ENCODE results near the gene FARSB.

Gene FARSB

GRCh38 chr2:222690564-222691200, 34.8 kb upstream of the FARSB start:
- Histone ChIP-seq H3K36me3 (ENCODE audit: control insufficient read depth in 1 of 2, insufficient read depth in 2 of 2, low read depth in 1 of 2, low read length in 2 of 2) (no peaks in the 10 kb centered on the region), H3K4me1 (ENCODE audit: control insufficient read depth, insufficient read depth, low read depth, low read length) (no peaks in the 10 kb centered on the region), H3K27me3 (ENCODE audit: control insufficient read depth in 1 of 2, insufficient read depth in 1 of 2, low read length in 2 of 2) (no peaks in the 10 kb centered on the region), H3K9ac (ENCODE audit: low read length) (no peak overlapping the region), H3K23ac (ENCODE audit: low read length in 2 of 2) (no peak overlapping the region), H3K4me3 (ENCODE audit: insufficient read depth in 1 of 2, low read depth in 1 of 2, low read length in 2 of 2) (no peak overlapping the region), H4K91ac (ENCODE audit: low read length) (no peak overlapping the region), H3K27ac (ENCODE audit: low read length, poor library complexity, severe bottlenecking) (no peak overlapping the region), H2AFZ (ENCODE audit: low read depth, low read length) (no peak overlapping the region), H3K4me2 (ENCODE audit: low read length, poor library complexity, severe bottlenecking) (no peak overlapping the region), H3K9me3 (ENCODE audit: control insufficient read depth, low read length) (no peaks in the 10 kb centered on the region), H2BK120ac (ENCODE audit: low read depth, low read length) (no peak overlapping the region), H3K4ac (ENCODE audit: low read depth in 1 of 2, low read length in 2 of 2) (no peak overlapping the region), H2AK5ac (ENCODE audit: low read length, severe bottlenecking) (no peak overlapping the region), H4K8ac (ENCODE audit: low read length) (no peak overlapping the region), H3K14ac (ENCODE audit: low read length in 2 of 2) (no peak overlapping the region), H3K18ac (ENCODE audit: low read depth in 1 of 2, low read length in 2 of 2) (no peak overlapping the region), H2BK5ac (ENCODE audit: low read depth, low read length, poor library complexity, severe bottlenecking) (no peak overlapping the region), H2BK15ac (ENCODE audit: low read depth, poor library complexity, severe bottlenecking) (no peak overlapping the region), H3K79me1 (replicated peaks; ENCODE audit: low read length, poor library complexity, severe bottlenecking) (no peaks in the 10 kb centered on the region), H2BK12ac (ENCODE audit: low read length in 2 of 2) (no peak overlapping the region)
- DNase-seq, result peak; percentile 78
- 35% methylated on average over 4 of the region's 10 CpGs for WGBS

GRCh38 chr2:222689322-222689721, 33.4 kb upstream of the FARSB start:
- H3K27ac ChIP-seq (ENCODE audit: low read length, poor library complexity, severe bottlenecking), result no peak overlapping the region
- H2AFZ ChIP-seq (ENCODE audit: low read depth, low read length), result no peak overlapping the region
- peak overlapping the region; percentile 16 for H3K9ac ChIP-seq (ENCODE audit: low read length)
- no peak overlapping the region for H2BK5ac ChIP-seq (ENCODE audit: low read depth, low read length, poor library complexity, severe bottlenecking)
- no peak overlapping the region for H3K4me2 ChIP-seq (ENCODE audit: low read length, poor library complexity, severe bottlenecking)
- no peak overlapping the region for H3K14ac ChIP-seq (ENCODE audit: low read length in 2 of 2)
- H4K91ac ChIP-seq (ENCODE audit: low read length), result no peak overlapping the region
- no peak overlapping the region for H3K18ac ChIP-seq (ENCODE audit: low read depth in 1 of 2, low read length in 2 of 2)
- no peaks in the 10 kb centered on the region for H3K4me1 ChIP-seq (ENCODE audit: control insufficient read depth, insufficient read depth, low read depth, low read length)
- no peak overlapping the region for H2AK5ac ChIP-seq (ENCODE audit: low read length, severe bottlenecking)
- H3K9me3 ChIP-seq (ENCODE audit: control insufficient read depth, low read length), result no peaks in the 10 kb centered on the region
- H3K27me3 ChIP-seq (ENCODE audit: control insufficient read depth in 1 of 2, insufficient read depth in 1 of 2, low read length in 2 of 2), result no peaks in the 10 kb centered on the region
- H2BK12ac ChIP-seq (ENCODE audit: low read length in 2 of 2), result no peak overlapping the region
- no peak overlapping the region for H3K4me3 ChIP-seq (ENCODE audit: insufficient read depth in 1 of 2, low read depth in 1 of 2, low read length in 2 of 2)
- H4K8ac ChIP-seq (ENCODE audit: low read length), result no peak overlapping the region
- no peaks in the 10 kb centered on the region for H3K79me1 ChIP-seq (replicated peaks; ENCODE audit: low read length, poor library complexity, severe bottlenecking)
- no peaks in the 10 kb centered on the region for H3K36me3 ChIP-seq (ENCODE audit: control insufficient read depth in 1 of 2, insufficient read depth in 2 of 2, low read depth in 1 of 2, low read length in 2 of 2)
- WGBS, result 100% methylated on average over 1 of the region's 2 CpGs
- no peak overlapping the region for H3K4ac ChIP-seq (ENCODE audit: low read depth in 1 of 2, low read length in 2 of 2)
- no peak overlapping the region for H2BK120ac ChIP-seq (ENCODE audit: low read depth, low read length)
- DNase-seq, result no peak
- H2BK15ac ChIP-seq (ENCODE audit: low read depth, poor library complexity, severe bottlenecking), result no peak overlapping the region
- H3K23ac ChIP-seq (ENCODE audit: low read length in 2 of 2), result no peak overlapping the region

- no peak for DNase-seq
- H3K4me2 ChIP-seq (ENCODE audit: low read length, poor library complexity, severe bottlenecking), result no peak overlapping the region
- no peak overlapping the region for H2AK5ac ChIP-seq (ENCODE audit: low read length, severe bottlenecking)
- no peaks in the 10 kb centered on the region for H3K4me1 ChIP-seq (ENCODE audit: control insufficient read depth, insufficient read depth, low read depth, low read length)
- no peak overlapping the region for H4K8ac ChIP-seq (ENCODE audit: low read length)
- no peak overlapping the region for H4K91ac ChIP-seq (ENCODE audit: low read length)
- H2BK15ac ChIP-seq (ENCODE audit: low read depth, poor library complexity, severe bottlenecking), result no peak overlapping the region
- no peak overlapping the region for H3K14ac ChIP-seq (ENCODE audit: low read length in 2 of 2)
- peak overlapping the region; percentile 38 for H3K9ac ChIP-seq (ENCODE audit: low read length)
- no peaks in the 10 kb centered on the region for H3K27me3 ChIP-seq (ENCODE audit: control insufficient read depth in 1 of 2, insufficient read depth in 1 of 2, low read length in 2 of 2)
- H2BK120ac ChIP-seq (ENCODE audit: low read depth, low read length), result no peak overlapping the region
- 59% methylated on average over 2 of the region's 2 CpGs for WGBS
- H3K79me1 ChIP-seq (replicated peaks; ENCODE audit: low read length, poor library complexity, severe bottlenecking), result no peaks in the 10 kb centered on the region
- no peak overlapping the region for H3K4ac ChIP-seq (ENCODE audit: low read depth in 1 of 2, low read length in 2 of 2)
- no peak overlapping the region for H3K23ac ChIP-seq (ENCODE audit: low read length in 2 of 2)
- H3K9me3 ChIP-seq (ENCODE audit: control insufficient read depth, low read length), result no peaks in the 10 kb centered on the region
- no peak overlapping the region for H2BK5ac ChIP-seq (ENCODE audit: low read depth, low read length, poor library complexity, severe bottlenecking)
- no peak overlapping the region for H2BK12ac ChIP-seq (ENCODE audit: low read length in 2 of 2)
- H3K36me3 ChIP-seq (ENCODE audit: control insufficient read depth in 1 of 2, insufficient read depth in 2 of 2, low read depth in 1 of 2, low read length in 2 of 2), result no peaks in the 10 kb centered on the region
- no peak overlapping the region for H3K4me3 ChIP-seq (ENCODE audit: insufficient read depth in 1 of 2, low read depth in 1 of 2, low read length in 2 of 2)
- no peak overlapping the region for H3K27ac ChIP-seq (ENCODE audit: low read length, poor library complexity, severe bottlenecking)
- H2AFZ ChIP-seq (ENCODE audit: low read depth, low read length), result no peak overlapping the region
- no peak overlapping the region for H3K18ac ChIP-seq (ENCODE audit: low read depth in 1 of 2, low read length in 2 of 2)
Observed at GRCh38 chr2:222688917-222689316, 33.0 kb upstream of the FARSB start.

GRCh38 chr2:222686086-222686750, 30.3 kb upstream of the FARSB start:
- Histone ChIP-seq H3K27me3 (ENCODE audit: control insufficient read depth in 1 of 2, insufficient read depth in 1 of 2, low read length in 2 of 2) (peaks cover 0 to 3% of the 10 kb centered on the region in 2 experiments), H3K79me1 (replicated peaks; ENCODE audit: low read length, poor library complexity, severe bottlenecking) (no peaks in the 10 kb centered on the region), H3K9ac (ENCODE audit: low read length) (no peak overlapping the region), H2BK5ac (ENCODE audit: low read depth, low read length, poor library complexity, severe bottlenecking) (no peak overlapping the region), H3K36me3 (ENCODE audit: control insufficient read depth in 1 of 2, insufficient read depth in 2 of 2, low read depth in 1 of 2, low read length in 2 of 2) (no peaks in the 10 kb centered on the region), H2AK5ac (ENCODE audit: low read length, severe bottlenecking) (no peak overlapping the region), H2BK15ac (ENCODE audit: low read depth, poor library complexity, severe bottlenecking) (no peak overlapping the region), H3K18ac (ENCODE audit: low read depth in 1 of 2, low read length in 2 of 2) (no peak overlapping the region), H3K23ac (ENCODE audit: low read length in 2 of 2) (no peak overlapping the region), H2BK12ac (ENCODE audit: low read length in 2 of 2) (no peak overlapping the region), H3K4me2 (ENCODE audit: low read length, poor library complexity, severe bottlenecking) (no peak overlapping the region), H4K91ac (ENCODE audit: low read length) (no peak overlapping the region), H2AFZ (ENCODE audit: low read depth, low read length) (no peak overlapping the region), H3K4me1 (ENCODE audit: control insufficient read depth, insufficient read depth, low read depth, low read length) (no peaks in the 10 kb centered on the region), H2BK120ac (ENCODE audit: low read depth, low read length) (no peak overlapping the region), H3K4me3 (ENCODE audit: insufficient read depth in 1 of 2, low read depth in 1 of 2, low read length in 2 of 2) (no peak overlapping the region), H3K9me3 (ENCODE audit: control insufficient read depth, low read length) (no peaks in the 10 kb centered on the region), H3K4ac (ENCODE audit: low read depth in 1 of 2, low read length in 2 of 2) (no peak overlapping the region), H4K8ac (ENCODE audit: low read length) (no peak overlapping the region), H3K14ac (ENCODE audit: low read length in 2 of 2) (no peak overlapping the region), H3K27ac (ENCODE audit: low read length, poor library complexity, severe bottlenecking) (no peak overlapping the region)
- no peak for DNase-seq
- WGBS, result 75% methylated on average over 3 of the region's 5 CpGs
